NCI-H460 (cell line): ENCODE results near the gene CCDC154. TPM values are rescaled to one million over a fixed set of nuclear protein-coding genes. Genes with fewer than 3 reads are reported as not detected.
"Not testable (repeated sequence)": the region's sequence is repeated elsewhere in the genome, so short reads cannot be mapped to it uniquely, and the experiment has no call there.

Experiments used
- DNase-seq: peaks from one replicate; pipeline ENCODE4 v3.0.0-alpha.2; 2016; ENCODE audit warnings: low read depth; ENCODE audit errors: extremely low read depth
- total RNA-seq: library from RNA; depleted of rRNA; stranded (reverse); fragments of >200 nt; shearing (Covaris generic); gene quantifications from 2 replicates; pipeline ENCODE4 v1.2.3, GENCODE V29; 2014

CCDC154 gene
- total RNA-seq, 1 experiment from 2014 or later: 0.42 TPM

DNA sequence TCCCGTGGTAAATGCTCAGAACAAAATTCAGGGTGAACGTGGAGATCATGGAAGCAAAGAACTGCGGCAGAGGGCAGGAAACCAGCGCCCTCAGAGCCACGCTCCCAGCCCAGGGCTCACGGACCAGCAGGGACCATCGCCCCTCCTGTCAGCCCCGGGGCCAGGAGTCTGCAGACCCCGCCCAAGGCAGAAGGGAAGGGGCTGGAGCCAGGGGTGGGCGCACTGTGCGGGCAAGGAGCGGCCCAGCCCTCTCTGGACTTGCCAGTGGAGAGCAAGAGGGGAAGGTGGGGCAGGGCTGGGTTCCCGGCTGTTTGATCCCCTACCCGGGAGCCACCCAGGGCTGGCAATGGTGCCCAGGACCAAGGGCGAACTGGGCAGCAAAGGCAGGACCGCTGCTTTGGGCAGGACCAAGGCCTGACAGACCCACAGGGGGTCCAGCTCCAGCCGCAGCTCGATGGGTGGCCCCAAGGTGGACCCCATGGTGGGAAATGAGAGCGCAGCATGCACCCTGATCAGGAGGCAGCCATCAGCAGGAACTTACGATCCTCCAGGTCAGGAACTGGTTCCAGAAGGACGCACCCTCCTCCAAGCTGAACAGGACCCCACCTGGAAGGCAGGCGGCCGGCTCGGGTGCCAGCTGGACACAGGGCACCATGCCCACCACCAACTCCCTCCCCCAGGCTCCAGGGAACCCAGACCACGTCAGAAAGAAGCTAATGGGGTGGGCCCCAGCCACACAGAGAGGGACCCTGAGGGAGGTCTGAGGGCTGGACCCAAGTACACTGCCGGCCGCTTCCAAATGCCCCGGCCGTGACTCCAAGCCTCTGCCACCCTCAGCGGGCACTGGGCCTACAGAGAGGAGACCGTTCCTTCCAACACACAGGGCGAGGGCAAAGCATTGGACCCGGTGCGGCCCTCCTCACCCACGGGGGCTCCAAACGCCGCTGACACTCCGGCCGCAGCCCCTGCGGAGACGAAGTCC is 11.1 kb upstream of the CCDC154 start:
- DNase-seq: no peak

DNA sequence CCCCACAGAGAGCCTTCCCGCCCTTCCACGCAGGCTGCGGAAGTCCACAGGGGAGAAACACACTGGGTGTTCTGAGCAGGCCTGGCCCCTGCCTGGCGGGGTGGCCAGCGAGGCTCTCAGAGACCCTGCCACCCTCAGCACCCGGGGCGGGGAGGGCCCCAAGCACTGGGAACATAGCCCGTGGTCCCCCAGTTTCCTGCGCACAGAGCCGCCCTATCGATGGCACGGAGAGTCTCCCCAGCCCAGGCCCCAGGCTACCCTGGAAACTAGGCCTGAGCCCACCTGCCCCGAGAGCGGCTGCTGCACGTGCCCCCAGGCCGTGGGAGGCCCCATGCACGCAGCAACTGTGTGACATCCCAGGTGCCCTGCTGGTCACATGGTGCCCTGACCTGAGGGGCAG is 10.2 kb upstream of the CCDC154 start:
- no peak for DNase-seq

DNA sequence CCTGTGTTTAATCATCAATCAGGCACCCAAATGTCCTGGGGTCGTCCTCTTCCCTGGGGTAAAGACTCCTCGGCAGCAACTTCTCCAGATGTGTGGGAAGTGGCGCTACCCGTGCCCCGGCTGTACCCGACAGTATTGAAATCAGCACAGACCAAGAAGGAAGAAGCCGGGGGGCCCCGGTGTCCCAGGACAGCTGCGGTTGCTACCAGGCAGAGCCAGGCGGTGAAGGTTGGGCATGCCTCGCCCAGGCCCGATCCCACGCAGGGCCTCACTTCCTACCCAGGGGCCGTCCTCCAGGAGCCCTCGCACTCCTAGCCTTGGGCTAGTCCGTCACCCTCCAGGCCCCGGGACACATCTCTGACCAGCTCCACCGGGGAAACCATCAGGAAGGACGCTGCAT is 9.0 kb upstream of the CCDC154 start:
- no peak for DNase-seq

DNA sequence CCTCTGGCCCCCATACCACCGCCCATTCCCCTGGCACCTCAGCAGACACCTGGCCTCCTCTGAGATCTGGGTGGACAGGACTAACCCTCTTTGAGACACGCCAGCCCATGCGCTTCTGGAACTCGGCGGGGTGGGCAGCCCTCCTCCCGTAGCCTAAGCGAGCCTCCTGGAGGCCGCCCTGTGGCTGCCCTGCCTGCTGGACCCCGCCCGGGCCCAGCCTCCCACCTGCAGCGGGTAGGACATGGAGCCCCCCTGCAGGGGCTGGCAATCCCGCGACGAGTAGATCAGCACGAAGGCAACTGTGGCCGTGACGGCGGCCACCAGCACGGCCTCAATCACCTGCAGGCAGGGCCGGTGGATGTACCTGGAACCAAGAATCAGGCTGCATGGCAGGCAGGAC is 8.2 kb upstream of the CCDC154 start:
- DNase-seq: no peak

DNA sequence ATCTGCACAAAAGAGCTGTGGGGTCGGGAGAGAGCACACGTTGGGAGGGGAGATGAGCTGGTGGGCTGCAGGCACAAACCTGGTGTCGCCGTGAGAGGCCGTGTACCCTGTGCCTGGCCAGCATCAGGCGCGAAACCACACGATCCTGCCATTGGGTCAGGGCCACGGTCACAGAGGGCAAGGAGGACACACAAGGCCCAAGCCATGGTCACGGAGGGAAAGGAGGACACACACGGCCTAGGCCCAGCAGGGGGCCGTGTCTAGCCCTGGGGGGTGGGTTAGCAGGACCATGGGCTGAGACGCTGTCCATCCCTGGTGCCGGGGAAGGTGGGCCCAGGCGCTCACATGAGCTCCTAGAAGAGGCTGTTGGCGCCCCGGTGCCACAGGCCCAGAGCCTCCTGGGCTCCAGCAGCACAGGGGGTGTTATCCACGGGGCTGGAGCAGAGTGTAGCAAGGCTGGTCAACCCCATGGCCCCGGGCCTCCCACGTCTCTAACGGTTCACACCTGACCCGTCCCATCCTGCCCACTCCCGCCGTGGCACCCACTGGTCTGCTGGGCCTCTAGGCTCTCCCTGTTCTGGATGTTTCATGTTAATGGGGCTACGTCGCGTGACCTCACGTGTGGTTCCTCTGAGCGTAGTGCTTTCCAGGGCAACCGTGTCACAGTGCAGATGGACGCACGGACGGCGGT is 7.5 kb upstream of the CCDC154 start:
- no peak for DNase-seq

DNA sequence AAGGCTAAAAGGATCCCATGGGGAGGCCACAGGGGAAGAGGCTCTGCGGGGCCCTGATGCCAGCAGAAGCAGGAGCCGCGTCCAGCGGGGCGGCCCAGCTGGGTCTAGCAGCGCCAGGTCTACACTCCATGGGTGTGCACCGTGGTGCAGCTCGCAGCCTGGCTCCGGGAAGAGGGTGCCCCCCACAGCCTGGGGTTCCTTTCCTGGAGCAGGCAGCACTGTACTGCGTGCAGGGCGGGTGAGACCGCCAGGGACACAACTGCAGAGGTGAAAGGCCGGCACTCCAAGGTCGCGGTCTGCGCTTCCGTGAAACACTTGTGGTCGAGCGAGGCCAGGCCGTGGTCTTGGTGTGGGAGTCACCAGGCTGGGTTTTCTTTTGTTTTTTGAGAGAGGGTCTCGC is 6.5 kb upstream of the CCDC154 start:
- DNase-seq: no peak

DNA sequence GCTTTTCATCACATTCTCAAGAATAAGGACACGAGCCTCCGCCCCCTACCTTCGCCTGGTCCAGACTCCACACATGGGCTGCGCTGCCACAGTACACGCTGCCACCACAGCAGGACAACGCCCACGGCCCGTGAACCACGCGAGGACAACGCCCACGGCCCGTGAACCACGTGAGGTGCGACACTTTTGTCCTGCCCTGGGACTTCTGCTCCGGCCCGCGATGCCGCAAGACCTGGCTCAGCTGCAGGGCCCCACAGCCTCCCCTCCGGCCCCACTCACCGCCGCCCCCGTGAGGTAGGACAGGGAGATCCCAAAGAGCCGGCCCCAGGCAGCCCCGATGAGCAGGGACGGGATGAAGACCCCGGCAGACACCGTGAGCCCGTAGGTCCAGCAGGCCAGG is 5.9 kb upstream of the CCDC154 start:
- DNase-seq: no peak

DNA sequence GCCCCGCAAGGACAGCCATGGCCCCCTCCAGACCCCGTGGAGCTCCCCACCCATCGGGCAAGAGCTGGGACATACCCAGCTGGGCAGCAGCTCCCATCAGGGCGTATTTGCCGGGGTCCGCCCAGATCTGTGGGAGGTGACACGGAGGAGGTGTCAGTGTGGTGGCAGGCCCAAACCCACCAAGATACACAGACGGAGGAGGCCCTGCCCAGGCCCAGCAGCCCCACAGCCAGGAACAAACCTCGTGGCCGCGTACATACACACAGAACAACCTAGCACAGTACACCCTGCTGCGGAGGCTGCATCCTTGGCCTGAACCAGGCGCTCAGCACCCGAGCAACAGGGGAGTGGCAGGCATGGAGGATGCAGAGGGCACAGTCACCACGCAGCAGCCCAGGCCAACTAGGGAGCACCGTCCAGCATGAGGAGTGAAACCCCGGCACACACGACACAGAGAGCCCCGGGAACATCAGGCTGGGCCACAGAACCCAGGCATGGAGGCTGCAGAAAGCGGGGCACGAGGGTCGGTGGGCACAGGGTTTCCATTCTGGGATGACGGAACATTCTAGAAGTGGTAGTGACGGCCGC is 4.9 kb upstream of the CCDC154 start:
- no peak for DNase-seq

DNA sequence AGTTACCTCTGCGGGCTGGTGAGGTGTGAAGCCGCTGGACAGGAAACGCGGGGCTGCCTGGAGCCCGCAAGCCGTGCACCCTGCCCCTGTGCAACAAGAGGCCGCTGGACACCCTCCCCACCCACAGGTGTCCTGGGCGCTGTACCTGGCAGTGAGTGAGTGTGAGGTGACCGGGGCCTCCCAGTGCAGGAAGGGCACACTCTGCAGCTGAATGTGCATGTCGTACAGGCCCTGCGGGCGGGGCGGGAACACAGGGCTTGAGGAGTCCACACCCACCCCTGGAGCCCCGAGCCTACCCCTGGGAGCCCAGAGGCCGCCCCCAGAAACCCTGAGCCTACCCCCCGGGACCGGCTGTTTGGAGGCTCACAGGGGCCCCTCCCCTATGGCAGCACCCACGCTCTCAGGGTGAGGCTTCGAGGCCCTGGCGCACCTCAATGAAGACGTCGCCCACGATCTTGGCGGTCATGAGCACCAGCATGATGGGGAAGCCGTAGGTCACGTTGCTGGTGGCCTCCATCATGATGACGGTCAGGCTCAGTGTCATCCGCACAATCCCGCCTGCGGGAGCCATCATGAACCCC is 4.3 kb upstream of the CCDC154 start:
- DNase-seq: no peak

DNA sequence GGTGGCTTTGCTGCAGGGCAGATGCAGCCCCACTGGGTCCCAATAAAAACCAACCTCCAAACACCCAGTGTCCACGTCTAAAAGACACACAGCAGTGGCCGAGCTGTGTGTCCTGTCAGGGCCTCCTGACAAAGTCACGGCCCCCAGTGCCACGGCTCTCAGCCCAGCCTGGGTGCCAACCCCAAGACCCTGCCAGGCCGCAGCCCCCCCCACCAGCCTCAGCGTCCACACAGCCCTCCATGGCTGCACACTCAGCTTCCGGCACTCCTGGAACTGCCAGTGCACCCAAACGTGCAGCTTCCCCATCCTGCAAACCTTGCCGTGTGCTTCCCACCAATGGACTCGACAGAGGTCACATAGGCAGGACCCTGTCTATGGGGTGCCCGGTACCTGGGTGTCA is 3.6 kb upstream of the CCDC154 start:
- DNase-seq: no peak

DNA sequence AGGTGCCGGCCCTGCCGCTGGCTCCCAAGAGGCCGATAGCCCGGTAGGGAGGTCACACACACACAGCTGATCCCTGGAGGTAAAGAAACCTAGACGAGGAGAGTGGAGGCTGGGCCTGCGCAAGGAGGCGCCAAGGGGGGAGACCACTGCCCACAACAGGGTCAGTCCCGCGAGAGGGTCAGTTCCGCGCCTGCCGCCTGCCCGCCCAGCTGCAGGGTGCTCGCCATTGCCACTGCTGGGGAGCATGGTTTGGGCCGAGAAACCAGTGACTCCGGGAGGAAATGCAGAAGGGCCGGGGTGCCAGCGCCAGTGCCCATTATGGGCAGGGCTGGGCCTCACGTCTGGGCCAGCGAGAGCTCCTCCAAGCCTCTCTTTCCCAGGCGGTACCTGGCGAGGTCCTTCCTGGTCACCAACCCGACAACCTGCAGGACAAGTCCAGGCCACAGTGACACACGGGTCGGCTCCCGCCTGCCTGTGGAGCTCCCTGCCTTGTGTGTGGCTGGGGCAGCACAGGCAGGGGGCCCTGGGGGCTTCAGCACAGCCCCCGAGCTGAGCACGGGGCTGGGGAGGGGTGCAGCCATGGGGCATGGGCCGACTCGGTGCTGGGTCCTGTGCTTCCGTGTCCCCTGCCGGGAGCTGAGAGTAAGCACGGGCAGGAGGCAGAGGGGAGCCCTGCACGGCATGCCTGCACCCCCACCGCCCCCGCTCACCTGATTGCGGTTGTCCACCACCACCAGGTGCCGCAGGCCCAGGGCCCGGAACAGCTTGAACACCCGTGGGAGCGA is 2.1 kb upstream of the CCDC154 start:
- no peak for DNase-seq

DNA sequence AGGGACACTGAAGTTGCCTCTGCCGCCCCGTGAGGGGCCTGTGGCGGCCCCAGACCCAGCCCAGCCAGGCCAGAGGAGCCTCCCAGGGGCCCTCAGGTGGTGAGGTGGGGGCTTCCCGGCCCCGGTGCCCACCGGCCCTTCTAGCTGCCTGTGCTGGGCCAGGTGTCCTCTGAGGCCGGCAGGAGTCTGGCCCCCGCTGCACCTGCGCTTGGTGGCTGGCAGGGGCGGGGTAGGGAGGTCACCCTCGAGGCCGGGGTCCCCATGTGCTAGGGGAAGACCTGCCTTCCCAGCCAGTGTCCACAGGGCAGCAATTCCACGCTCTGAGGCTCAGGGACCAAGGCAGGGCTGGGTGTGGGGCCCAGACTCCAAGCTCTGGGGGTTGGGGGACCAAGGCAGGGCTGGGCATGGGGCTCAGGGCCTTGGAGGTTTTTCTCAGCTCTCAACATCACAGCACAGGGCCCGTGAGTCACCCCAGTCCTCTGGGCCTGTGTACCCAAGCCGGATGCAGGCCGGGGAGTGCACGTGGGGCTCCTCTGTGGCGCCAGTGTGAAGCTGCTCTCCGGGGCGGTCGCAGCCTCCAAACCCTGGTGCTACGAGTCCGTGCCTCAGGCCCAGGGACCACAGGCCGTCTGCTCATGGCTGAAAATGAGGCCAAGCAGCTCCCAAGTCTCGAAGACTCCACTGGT is 1.3 kb upstream of the CCDC154 start:
- DNase-seq: no peak

DNA sequence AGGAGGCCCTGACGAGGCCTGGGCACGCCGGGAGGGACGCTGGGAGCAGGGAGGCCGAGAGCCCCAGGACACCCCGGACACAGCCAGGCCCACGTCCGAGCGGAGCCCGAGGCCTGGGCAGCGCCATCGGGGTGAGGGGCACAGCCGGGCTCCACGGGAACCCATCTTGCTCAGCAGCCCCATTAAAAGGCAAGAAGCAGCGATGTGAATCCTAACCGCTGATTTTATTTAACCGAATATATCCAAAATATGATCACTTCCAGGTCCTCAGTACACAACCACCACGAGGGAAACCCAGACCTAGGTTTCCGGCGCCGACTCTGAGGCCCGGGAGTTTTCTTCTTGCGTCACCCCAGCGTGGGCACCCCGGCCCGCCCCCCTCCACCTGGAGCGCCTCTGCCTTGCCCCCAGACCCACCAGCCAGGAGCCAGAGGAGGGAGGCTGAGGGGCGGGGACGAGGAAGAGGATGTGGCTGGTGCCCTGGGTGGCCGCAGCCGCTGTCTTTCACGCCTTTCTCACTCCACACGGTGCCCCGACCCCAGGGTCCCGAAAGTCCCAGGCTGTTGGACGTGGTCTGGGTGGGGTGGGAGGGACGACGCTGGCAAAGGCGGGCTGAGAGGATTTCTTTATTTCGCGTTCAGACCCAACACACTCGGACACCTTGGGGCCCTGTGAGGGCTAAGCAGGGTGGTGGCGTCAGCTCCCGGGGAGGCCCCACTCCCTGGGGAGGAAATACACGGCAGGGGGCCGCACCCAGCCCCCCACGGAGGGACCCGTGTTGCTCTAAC is 568 bp upstream of the CCDC154 start:
- no peak for DNase-seq

DNA sequence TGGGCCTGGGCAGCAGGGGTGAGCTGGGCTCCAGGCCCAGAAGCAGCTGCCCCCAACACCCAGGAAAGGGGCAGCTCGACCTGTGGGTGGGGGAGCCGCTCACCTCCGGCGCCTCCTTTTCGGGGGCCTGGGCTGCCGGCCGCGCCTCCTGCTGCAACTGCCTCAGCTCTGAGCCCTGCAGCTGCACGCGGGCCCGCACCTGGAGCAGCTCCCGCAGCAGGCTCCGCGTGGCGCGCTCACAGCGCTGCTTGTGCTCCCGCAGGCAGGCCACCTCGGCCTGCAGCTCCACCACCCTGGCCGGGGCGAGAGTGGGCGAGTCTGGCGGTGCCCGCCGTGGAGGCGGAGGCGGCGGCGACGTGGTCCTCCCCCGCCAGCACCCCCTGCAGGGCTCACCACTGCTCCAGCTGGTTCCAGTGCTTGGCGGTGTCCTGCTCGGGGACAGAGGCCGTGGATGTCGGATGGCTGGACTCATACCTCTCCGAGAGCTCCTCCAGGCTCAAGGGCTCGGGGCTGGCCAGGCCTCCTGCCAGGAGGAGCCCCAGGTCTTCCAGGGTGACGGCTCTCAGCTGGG is 868 bp downstream of the CCDC154 start:
- no peak for DNase-seq

DNA sequence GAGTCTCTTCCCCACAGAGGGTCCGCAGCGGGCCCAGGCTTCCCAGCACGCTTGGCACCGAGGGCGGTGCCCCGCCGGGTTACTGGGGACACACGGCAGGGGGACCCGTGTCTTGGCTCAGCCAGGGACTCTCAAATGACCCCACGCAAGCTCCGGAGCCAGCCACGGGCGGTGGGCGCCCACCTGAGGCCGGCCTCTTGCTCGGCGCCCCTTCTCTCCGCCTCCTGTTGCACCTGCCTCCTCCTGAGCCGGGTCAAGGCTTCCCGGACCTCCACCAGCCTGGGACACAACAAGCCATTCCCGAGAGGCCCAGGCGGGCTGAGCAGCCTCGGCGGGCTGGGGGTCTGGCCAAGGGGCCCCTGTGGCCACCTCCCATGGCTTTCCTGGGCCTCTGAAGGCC is 1.7 kb downstream of the CCDC154 start:
- DNase-seq: no peak

DNA sequence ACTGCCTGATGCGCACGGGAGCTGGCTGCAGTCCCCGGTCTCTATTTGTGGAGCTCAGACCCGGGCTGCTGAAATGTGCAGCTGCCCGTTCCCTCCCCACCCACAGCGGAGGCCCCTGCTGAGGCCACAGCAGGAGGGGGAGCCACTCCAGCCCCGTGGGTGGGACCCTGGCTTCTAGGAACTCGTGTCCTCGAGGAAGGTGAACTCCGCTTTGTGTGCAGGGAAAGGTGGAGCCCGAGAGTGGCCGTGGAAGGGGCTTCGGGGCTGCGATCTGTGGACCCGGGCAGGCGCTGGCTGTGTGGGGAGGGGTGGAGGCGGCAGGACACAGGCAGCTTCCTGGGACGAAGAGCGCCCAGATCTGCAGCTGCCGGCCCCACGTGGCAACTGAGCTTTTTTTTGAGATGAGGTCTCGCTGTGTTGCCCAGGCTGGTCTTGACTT is 2.9 kb downstream of the CCDC154 start:
- no peak for DNase-seq

DNA sequence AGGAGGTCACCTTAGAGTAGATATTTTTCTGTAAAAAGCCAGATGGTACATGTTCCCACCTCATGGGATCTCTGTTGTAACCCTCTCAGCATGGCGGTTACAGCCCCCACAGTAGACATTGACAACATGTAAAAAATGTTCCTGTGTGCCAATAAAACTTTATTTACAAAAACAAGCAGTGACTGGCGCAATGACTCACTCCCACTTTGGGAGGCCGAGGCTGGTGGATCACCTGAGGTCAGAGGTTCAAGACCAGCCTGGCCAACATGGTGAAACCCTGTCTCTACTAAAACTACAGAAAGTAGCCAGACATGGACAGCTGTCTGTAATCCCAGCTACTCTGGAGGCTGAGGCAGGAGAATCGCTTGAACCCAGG is 4.7 kb downstream of the CCDC154 start:
- DNase-seq: not testable (repeated sequence)

DNA sequence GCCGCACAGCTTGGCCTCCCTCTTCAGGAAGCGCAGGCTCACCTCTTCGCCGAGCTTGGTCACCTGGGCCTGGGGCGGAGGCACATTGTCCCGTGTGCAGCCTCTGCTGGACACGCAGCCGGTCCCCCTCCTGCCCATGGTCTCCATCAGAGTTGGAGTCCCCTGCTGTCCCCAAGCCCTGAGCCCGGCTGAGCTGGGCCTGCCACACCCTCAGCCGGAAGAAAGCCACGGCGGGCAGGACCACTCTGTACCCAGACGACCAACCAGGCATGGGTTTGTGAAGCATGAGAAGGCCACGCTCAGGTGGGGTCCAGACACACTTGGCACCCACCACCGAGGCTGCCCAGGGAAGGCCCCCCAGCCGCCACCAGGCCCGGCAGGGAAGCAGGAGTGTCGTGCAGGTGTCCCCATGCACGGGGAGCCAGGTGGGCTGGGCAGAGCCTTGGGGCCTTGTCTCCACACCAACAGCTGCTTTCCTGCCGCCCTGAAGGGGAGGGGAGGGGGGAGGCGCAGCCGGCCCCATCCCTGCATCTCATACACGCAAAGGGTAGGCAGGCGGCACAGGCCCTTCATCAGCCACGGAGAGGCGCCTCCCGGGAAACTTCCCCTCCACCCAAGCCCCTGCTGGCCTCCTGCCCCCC is 5.2 kb downstream of the CCDC154 start:
- no peak for DNase-seq
